Hindlimb muscle (tissue), 1 donor: ENCODE results near the gene ICAM3. TPM values are rescaled to one million over a fixed set of nuclear protein-coding genes. Genes with fewer than 3 reads are reported as not detected.
"Not testable (repeated sequence)": the region's sequence is repeated elsewhere in the genome, so short reads cannot be mapped to it uniquely, and the experiment has no call there.

ENCODE experiments used
- DNase-seq: peaks from one replicate; pipeline ENCODE4 v3.0.0-alpha.2; 2013
- polyA plus RNA-seq: library from polyadenylated mRNA; unstranded; fragments of 120-200 nt; gene quantifications from one replicate; pipeline ENCODE4 v1.2.1, GENCODE V29; 2013; ENCODE audit not compliant: insufficient read length

Gene ICAM3, protein sequence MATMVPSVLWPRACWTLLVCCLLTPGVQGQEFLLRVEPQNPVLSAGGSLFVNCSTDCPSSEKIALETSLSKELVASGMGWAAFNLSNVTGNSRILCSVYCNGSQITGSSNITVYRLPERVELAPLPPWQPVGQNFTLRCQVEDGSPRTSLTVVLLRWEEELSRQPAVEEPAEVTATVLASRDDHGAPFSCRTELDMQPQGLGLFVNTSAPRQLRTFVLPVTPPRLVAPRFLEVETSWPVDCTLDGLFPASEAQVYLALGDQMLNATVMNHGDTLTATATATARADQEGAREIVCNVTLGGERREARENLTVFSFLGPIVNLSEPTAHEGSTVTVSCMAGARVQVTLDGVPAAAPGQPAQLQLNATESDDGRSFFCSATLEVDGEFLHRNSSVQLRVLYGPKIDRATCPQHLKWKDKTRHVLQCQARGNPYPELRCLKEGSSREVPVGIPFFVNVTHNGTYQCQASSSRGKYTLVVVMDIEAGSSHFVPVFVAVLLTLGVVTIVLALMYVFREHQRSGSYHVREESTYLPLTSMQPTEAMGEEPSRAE
- 5.8 TPM for polyA plus RNA-seq

DNA sequence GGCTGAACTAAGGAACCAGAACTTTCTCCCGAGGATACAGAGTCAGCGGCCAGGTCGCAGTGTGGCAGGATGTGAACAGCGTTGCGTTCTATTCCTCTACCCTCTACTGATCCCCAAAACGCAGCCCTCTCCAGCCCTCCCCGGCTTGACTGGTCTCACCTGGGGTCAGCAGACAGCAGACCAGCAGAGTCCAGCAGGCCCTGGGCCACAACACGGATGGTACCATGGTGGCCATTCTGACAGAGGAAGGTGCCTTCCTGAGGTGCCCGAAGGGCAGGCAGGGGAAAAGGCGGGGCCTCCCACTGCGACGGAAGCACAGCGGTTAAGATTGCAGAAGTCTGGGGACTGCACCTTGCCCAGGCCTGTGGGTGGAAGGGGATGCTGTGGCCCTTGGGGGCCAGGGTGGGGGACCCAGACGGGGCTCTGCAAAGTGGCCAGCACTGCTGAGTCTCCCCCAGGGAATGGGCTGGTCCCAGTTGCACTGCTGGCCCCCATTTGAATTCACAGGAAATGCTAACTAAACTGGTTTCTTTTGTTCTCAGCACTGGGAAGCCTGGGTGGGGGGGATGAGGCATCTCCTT, at the start of gene ICAM3:
Gene ICAM3 (minus strand): TSS at position 245 of the 581 bp plus-strand sequence. CDS start 10 bp downstream, at position 235.
- no peak for DNase-seq

DNA sequence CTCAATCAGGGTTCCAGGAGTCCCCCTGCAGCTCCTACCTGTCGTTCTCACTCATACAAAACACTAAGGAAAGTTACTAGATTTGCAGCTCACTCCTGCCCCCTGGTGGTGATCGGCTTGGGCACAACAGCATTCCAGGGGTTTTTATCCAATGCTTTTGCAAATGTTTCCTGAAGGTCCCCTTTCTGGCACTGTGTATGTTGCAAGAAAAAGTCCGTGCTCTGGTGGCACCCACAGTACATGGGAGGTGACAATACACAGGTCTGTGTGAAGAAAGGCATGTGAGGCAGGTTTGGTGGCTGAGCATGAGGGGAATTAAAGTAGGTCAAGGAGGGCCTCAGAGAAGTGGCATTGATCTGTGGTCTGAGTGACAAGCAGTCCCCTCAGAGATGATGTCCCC, 49.5 kb upstream of the ICAM3 start:
- peak; percentile 79 for DNase-seq

DNA sequence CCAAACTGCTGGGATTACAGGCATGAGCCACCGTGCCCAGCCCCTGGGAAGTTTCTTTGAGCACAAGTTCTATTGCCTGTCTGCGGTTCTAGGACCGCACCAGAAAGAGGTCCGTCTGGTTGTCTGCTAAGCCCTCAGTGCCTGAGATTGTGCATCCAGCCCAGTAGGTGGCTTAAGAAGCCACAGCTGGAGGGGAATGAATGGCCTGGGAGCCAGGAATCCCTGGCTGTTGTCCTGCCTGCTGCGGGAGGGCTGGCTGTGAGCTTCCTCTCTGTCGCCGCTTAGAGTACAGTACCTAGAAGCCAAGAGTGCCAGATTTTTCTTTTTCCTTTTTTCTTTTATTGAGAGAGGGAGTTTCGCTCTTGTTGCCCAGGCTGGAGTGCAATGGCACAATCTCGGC, 45.2 kb upstream of the ICAM3 start:
- DNase-seq, result no peak

DNA sequence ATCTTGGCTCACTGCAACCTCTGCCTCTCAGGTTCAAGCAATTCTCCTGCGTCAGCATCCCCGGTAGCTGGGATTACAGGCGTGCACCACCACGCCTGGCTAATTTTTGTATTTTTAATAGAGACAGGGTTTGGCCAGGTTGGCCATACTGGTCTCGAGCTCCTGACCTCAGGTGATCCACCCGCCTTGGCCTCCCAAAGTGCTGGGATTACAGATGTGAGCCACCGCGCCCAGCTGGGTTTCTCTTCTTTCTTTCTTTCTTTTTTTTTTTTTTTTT, 43.7 kb upstream of the ICAM3 start:
- DNase-seq, result not testable (repeated sequence)

DNA sequence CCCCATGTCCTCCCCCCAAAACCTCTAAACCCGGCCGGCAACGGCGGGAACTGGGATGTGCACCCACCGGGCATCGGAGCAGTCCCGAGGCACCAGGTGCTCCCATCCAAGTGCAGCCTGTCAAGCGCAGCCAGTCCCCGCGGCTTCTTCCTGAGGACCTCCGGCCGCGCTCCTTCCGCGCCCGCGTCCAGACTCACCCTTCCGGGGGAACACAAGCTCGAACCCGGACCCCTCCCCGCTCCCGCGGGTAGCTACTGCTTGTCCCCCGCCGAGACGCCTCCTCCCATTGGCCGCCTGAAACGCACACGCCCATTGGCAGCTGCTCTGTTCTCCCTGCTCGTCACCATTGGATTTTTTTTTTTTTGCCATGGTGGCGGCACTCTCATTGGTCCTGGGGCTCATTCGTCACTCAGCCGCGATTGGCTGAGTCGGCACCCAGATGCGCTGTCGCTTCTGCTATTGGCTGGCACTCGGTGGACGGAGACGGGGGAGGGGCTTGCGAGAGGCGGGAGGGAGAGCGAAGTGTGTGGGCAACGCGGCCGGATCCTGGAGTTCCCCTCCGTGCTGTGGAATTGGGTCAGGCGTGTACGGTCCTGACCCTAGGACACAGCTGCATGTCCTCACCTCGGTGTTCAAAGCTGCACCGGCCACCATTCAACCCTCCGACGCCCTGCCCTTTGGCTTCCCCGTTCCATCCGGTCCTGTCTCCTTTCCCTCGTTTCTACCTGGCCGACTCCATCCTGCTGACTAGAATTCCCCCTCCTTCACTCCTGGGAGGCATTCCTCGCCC, 41.1 kb upstream of the ICAM3 start, which contains the start of gene TYK2:
Gene TYK2 (minus strand): TSS at position 260 of the 790 bp plus-strand sequence. CDS start 2,166 bp downstream, outside the sequence.
- DNase-seq, result peak; percentile 99

DNA sequence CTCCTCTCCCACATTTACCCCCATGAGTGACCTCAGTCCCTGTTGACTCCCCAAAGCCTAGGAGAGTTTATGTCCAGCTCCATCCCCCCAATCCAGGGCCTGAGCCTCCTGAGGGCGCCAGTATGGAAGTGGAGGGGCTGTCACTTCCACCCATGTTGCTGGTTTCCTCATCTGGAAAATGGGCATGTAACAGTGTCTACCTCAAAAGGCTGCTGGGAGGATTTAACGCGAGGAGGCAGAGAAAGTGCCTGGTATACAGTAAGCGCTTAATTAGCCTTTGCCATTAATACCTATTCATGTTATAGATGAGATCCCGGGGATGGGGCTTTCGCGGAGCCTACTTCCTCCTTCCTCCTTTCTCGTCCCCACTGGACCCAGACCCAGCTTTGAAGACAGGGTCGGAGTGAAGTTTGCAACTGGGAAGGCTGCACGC, 40.5 kb upstream of the ICAM3 start:
- DNase-seq, result no peak

DNA sequence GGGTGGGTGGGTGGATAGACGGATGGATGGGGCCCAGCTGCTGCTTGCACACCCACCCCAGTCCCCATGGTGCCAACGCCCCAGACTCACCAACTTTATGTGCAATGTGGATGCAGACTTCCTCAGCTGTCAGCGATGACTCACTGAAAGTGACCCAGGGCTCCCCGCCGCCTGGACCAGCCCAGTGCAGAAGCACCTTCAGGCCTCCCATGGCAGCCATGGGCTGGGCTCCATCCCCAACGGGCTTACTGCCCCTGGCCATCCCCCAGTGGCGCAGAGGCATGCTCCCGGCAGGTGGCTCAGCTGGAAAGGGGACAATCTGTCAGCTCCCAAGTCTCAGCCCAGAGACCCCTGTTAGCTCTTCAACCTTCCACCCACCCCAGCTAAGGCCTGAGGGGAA, 38.7 kb upstream of the ICAM3 start:
- no peak for DNase-seq

DNA sequence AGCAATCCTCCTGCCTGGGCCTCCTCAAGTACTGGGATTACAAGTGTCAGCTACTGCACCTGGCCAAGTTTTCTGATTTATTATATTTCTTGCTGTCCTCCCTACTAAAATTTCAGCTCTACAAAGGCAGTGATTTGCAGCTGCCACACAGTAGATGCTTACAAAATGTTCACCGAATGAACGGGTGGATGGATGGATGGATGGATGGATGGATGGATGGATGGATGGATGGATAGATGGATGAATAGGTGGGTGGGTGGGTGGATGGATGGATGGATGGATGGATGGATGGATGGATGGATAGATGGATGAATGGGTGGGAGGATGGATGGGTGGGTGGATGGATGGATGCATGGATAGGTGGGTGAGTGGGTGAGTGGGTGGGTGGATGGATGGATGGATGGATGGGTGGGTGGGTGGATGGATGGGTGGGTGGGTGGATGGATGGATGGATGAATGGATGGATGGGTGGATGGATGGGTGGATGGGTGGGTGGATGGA, 37.8 kb upstream of the ICAM3 start:
- not testable (repeated sequence) for DNase-seq

DNA sequence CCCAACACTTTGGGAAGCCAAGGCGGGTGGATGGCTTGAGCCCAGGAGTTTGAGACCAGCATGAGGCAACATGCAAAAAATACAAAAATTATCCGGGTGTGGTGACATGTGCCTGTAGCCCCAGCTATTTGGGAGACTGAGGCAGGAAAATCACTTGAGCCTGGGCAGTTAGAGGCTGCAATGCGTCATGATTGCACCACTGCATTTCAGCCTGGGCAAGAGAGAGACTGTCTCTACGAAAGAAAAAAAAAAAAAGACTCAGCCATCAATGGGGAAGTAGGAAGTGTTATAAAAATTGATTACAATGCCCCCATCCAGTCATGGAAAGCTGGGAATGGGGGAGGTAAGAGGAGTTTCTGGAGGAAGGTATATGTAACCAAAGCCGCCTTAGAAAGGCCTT, 35.5 kb upstream of the ICAM3 start:
- no peak for DNase-seq

DNA sequence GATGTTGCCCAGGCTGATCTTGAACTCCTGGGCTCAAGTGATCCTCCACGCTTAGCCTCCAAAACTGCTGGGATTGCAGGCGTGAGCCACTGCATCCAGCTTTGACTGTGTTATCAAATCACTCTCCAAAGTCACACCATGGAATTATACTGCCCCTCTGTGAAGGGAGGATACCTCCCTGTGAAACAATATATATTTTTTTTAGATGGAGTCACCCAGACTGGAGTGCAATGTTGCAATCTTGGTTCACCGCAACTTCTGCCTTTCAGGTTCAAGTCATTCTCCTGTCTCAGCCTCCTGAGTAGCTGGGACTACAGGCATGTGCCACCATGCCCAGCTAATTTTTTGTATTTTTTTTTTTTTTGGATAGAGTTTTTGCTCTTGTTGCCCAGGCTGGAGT, 33.3 kb upstream of the ICAM3 start:
- no peak for DNase-seq

DNA sequence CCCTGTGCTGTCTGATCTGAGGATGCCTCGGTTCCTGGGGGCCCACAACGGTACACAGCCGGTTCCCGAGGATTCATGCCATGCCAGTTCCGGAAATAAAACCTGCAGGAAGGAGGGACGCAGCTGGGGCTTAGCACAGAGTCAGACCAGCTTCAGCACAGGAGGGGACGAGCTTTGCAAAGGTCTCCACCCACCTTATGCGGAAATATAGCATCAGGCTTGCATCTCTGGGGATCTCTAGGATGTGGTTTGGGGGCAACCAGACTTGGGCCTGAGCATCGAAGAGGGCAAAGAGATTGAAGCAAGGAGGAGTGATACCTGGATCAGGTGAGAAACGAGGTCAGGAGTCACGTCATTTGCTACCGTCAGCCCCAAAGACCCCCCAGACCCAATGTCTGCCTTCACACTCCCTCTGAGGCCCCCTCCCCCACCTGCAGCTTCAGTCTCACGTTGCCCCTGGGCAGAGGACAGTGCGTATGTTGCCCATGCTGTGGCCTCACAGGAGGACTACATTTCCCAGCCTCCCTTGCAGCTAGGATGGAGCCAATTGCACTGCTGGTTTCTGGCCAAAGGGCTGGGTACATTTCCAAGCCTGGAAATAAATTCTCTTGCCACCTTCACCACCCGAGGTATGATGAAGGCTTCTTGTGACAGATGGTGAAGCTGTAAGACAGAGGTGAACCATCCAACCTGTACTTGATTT, 28.8 kb upstream of the ICAM3 start:
- DNase-seq, result no peak

DNA sequence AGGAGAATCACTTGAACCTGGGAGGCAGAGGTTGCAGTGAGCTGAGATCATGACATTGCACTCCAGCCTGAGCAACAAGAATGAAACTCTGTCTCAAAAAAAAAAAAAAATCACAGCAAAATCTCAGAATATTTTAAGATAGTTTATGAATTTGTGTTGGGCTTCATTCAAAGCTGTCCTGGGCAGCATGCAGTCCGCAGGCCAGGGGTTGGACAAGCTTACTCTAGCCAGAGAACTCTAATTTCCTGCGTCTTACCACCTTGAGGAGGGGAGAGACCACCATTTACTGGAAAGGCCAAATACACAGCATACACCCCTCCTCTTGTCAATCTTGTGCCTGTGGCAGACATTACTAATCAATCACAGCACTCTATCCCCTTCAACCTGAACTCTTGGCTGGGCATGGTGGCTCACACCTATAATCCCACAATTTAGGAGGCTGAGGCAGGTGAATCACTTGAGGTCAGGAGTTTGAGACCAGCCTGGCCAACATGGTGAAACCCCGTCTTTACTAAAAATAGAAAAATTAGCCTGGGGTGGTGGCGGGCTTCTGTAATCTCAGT, 27.6 kb upstream of the ICAM3 start:
- not testable (repeated sequence) for DNase-seq

DNA sequence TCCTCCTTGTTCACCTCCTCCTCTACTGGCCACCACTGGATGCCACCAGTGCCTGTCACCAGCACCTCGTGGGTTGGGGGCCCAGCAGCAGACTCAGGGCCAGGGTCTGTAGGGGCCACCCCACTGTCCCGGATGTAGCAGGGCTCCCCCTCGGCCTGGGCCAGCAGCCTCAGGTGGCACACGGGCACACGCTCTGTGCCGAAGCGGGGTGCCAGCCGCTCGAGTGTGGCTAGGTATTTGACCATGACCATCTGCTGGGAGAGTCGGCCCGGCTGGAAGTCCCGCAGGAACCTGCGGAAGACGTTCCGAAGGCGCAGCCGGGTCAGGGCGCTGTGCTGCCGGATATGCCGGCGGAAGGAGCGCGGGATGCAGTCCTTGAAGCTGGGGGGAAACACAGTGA, 26.1 kb upstream of the ICAM3 start:
- no peak for DNase-seq

DNA sequence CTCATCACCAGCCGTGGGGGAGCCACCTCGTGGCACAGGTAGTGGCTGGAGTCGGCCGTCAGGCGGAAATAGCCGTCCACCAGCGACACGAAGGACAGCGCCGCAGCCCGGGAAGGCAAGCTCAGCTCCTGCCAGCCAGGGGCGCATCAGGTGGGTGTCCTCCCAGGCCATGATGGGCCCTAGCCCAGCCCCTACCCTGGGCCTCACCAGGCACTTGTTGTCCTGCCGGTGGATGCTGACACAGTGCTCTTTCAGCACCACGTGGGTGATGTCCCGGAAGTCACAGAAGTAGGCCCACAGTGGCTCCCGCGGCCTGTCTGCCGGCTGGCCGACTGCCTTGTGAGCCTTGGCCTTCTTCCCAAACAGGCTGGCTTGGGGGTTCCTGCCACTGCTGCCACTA, 25.2 kb upstream of the ICAM3 start:
- DNase-seq, result no peak

DNA sequence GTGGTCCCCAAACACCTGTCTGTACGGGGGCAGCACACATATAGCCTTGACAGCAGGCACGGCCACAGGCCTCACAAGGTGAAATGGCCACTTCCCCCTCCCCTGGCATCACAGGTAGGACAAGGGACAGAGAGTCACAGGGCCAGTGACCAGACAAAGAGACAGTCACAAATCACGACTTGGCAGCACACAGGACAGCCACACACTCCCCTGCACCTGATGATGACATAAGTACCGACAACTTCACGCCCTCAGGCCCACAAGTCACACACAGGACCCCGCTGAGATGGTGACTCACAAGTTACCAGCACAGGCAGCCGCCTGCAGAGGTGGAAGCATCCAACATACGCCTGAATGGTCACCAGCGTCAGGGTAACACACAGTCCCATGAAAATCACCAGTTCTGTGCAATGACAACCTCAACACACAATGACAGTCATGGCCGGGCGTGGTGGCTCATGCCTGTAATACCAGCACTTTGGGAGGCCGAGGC, 24.4 kb upstream of the ICAM3 start:
- no peak for DNase-seq

DNA sequence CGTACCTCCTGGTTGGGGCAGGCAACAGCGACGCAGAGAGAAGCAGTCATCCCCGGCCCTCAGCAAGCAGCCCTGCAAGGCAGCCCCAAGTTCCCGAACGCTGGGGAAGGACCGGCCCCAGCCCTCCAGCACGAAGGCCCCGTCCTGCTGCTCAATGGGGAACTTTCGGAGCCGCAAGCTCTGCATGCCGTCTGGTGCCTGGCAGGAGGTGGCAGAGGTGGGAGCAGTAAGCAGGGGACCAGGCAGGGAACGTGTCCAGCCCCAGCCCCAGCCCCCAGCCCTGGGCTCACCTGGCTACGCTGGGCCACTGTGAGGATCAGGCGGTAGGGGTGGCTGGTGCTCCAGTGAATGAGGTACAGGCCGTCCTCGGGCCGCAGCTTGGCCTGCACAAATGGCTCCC, 22.8 kb upstream of the ICAM3 start:
- DNase-seq, result no peak

DNA sequence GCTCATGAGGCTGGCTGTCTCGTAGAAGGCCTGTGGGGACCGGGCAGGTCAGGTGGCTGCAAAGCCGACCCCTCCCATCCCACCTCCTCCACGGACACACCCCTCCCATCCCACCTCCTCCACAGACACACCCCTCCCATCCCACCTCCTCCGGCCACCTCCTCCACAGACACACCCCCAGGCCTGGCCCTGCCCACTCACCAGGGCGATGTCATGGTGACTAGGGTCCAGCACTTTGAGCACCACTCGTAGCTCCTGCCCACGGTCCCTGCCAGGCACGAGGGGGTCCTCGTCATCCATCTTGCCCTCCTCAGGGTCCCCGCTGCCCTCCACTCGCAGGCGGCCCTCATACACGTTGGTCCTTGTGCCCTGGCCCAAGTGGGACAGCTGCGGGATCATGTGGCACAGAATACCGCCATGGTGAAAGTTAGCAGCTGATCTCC, 22.2 kb upstream of the ICAM3 start:
- no peak for DNase-seq

DNA sequence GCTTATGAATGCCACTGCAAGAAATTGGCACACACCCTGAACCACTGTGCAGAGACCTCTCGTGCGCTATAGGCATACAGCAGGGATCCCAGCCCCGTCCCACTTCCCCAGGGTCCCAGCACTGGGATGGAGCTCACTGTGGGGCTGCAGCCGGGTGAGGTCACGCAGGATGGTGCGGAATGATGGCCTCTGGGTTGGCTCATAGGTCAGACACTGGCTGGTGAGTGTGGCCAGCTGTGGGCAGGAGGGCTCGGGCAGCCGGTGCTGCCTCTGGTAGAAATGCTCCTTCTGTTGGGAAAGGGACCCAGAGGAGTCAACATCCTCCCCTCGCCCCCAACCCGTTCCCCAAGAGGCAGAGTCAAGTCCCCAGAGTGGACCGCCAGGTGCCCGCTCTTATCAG, 17.0 kb upstream of the ICAM3 start:
- no peak for DNase-seq

DNA sequence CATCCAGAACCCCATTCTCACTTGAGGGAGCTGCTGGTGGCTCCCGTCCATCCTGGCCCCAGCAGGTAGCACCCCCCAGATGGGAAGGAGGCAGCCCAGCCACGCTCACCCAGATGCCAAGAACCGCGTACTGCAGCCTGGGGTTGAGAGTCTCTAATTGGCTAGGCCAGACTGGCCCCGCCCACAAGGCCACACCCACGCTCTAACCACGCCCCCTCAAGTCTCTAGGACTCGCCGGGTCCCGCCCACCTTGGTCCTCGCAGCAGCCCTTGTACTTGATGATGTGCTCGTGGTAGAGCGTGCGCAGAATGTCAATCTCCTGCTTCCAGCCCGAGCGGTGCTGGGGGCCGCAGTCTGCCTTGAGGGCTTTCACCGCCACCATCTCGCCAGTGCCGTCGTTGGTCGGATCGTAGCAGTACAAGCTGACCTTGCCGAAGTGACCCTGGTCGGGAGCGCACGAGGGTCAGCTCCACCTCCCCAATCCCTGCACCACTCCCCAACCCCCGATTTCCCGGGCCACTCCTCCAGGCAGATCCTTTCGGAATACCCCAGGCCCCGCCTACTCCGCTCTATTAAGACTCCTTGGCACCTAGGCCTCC, 14.5 kb upstream of the ICAM3 start:
- no peak for DNase-seq

DNA sequence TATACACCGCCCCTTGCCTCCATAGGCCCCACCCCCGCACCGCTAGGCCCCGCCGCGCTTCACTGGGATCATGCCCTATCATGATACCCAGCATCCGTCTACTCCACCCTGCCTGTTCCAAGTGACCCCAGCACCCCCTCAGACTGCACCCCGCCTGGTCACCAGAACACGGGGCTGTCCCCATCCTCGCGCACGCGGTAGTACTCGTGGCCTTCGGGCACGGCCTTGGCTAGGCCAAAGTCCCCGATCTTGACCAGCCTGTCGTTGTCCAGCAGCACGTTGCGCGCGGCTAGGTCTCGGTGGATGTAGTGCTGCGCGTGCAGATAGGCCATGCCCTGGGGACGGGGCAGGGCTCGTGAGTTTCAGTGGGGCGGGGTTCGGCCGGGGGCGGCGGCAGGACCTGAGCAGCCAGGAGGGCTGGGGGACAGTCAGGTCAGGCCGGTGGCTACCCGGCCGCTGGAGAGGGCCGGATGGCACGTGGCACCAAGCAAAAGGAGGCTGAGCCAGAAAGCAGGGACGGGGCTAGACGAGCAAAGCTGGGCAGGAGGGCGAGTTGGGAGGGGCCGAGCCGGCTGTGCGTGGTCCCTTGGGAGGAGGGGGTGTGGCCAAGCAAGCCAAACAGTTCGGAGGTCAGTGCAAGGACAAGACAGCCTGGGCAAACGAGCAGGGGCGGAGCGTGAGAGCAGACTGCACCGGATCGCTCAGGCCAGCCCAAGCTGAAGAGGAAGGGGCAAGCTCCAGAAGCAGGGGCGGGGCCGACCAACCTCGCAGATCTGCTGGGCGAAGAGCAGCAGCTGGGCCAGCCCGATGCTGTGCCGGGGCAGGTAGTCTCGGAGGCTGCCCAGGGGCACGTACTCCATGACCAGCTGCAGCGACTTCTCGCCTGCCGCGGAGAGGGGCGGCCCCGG, 13.6 kb upstream of the ICAM3 start:
- DNase-seq, result peak; percentile 64
